ENCODE measurements around the gene AP1B1. TPM values are rescaled to one million over a fixed set of nuclear protein-coding genes. Genes with fewer than 3 reads are reported as not detected.
A peak's percentile ranks its signal among the peaks of the same experiment; 100 is the strongest.

Gene AP1B1
- total and polyA plus RNA-seq, 2 of the 4 experiments (the other 2 are of a cell fraction), result 55.7 to 70.8 TPM

- TF ChIP-seq MXI1 (IDR thresholded peaks at IDR 0.05; ENCODE audit: borderline replicate concordance, low read depth, low read length) (no peak), RFX5 (IDR thresholded peaks at IDR 0.05; ENCODE audit: low read depth, low read length) (no peak), RCOR1 (IDR thresholded peaks at IDR 0.05; ENCODE audit: insufficient replicate concordance, low read length) (no peak), MAZ (IDR thresholded peaks at IDR 0.05; ENCODE audit: borderline replicate concordance, low read depth, low read length) (no peak), NFE2L2 (IDR thresholded peaks at IDR 0.05; ENCODE audit: low read depth, low read length) (no peak), CHD1 (IDR thresholded peaks at IDR 0.05; ENCODE audit: low read depth, low read length) (no peak), RAD21 (IDR thresholded peaks at IDR 0.05; ENCODE audit: low read length) (no peak), USF2 (IDR thresholded peaks at IDR 0.05; ENCODE audit: low read depth, low read length) (no peak), POLR2A (IDR thresholded peaks at IDR 0.05; ENCODE audit: low read depth, low read length) (no peak), FOS (IDR thresholded peaks at IDR 0.05; ENCODE audit: low read depth, low read length) (no peak), BHLHE40 (IDR thresholded peaks at IDR 0.05; ENCODE audit: low read depth, low read length) (no peak), CTCF (conservative IDR thresholded peaks at IDR 0.05; ENCODE audit: low read depth, low read length) (no peak), SMC3 (IDR thresholded peaks at IDR 0.05; ENCODE audit: low read depth, low read length) (no peak), CEBPB (IDR thresholded peaks at IDR 0.05; ENCODE audit: low read depth, low read length) (no peak), MAFK (IDR thresholded peaks at IDR 0.05; ENCODE audit: low read depth, low read length) (no peak), ELK1 (IDR thresholded peaks at IDR 0.05; ENCODE audit: borderline replicate concordance, low read depth, low read length) (no peak)
- Histone ChIP-seq H3K79me1 (ENCODE audit: low read depth in 1 of 2, low read length in 2 of 2) (peaks cover 22 to 32% of the 10 kb centered on the region in 2 experiments), H2AFZ (replicated peaks; ENCODE audit: low read length, poor library complexity) (no peak overlapping the region), H2BK15ac (ENCODE audit: low read depth, low read length) (no peak overlapping the region), H3K4me3 (ENCODE audit: insufficient read depth, low read depth, low read length) (no peak overlapping the region), H3K9me1 (ENCODE audit: insufficient read depth, low read length) (peaks cover 10% of the 10 kb centered on the region), H3K9ac (ENCODE audit: low read depth, low read length) (no peak overlapping the region), H2AK9ac (replicated peaks; ENCODE audit: low read depth, low read length, poor library complexity) (peak overlapping the region; percentile 26), H3K4ac (ENCODE audit: low read depth, low read length) (no peak overlapping the region), H3K23ac (ENCODE audit: low read depth, low read length) (no peak overlapping the region), H4K8ac (ENCODE audit: low read depth in 2 of 2, low read length in 2 of 2) (no peak overlapping the region), H4K20me1 (ENCODE audit: insufficient read depth, low read length) (peaks cover 43% of the 10 kb centered on the region), H3K27ac (ENCODE audit: insufficient read depth, low read length) (no peak overlapping the region), H3K18ac (ENCODE audit: low read depth, low read length) (no peak overlapping the region), H3K27me3 (ENCODE audit: control insufficient read depth, insufficient read depth, low read length) (no peaks in the 10 kb centered on the region), H3K9me3 (ENCODE audit: control insufficient read depth, insufficient read depth, low read length) (no peaks in the 10 kb centered on the region), H3K4me1 (ENCODE audit: control insufficient read depth, insufficient read depth, low read length) (no peaks in the 10 kb centered on the region; the same call in 1 of the 2 replicates), H2AK5ac (ENCODE audit: low read depth, low read length) (no peak overlapping the region), H2BK120ac (ENCODE audit: low read depth, low read length) (no peak overlapping the region), H3K14ac (replicated peaks; ENCODE audit: low read depth, low read length) (no peak overlapping the region), H4K91ac (ENCODE audit: insufficient read depth, low read depth, low read length) (no peak overlapping the region), H2BK5ac (ENCODE audit: low read depth, low read length, poor library complexity, severe bottlenecking) (no peak overlapping the region), H3K4me2 (ENCODE audit: low read depth, low read length) (no peak overlapping the region), H2BK20ac (ENCODE audit: low read depth, low read length) (no peak overlapping the region), H3K36me3 (ENCODE audit: control insufficient read depth, insufficient read depth, low read length) (peaks cover 63% of the 10 kb centered on the region), H3K56ac (ENCODE audit: extremely low read depth, insufficient read depth, low read length) (no peak overlapping the region), H4K5ac (ENCODE audit: low read depth, low read length) (no peak overlapping the region)
- dilution Hi-C loops (cut with HindIII; ENCODE audit: low sequenced_read_pairs, unreplicated experiment), result no loop called here
- CTCF ChIA-PET, result no interaction called here
- ATAC-seq (ENCODE audit: low read depth), result no peak
- BruUV-seq (replicated peaks), result no TSS peak
- POLR2A ChIA-PET (ENCODE audit: unreplicated experiment), result no interaction called here
- intact Hi-C loops (cut with micrococcal nuclease), result no loop called here
- no peak for DNase-seq
- in situ Hi-C loops (cut with MboI; ENCODE audit: low sequenced_read_pairs), result no loop called here
- WGBS, 2 experiments (ENCODE audit: extremely low coverage in 2 of 2, insufficient read length in 1 of 2), result 89% methylated on average over 12 of the region's 19 CpGs; no CpG with 5 or more reads in 1 of the 2 experiments
Measured at GRCh38 chr22:29299136-29299900, 89.1 kb downstream of the AP1B1 start.

Data from IMR-90 (cell line).